ENCODE data around the gene KRT73.
A peak's percentile ranks its signal among the peaks of the same experiment; 100 is the strongest.
"Not testable (repeated sequence)": the region's sequence is repeated elsewhere in the genome, so short reads cannot be mapped to it uniquely, and the experiment has no call there.

Gene KRT73

GRCh38 chr12:52600071-52600470 is 18.3 kb downstream of the KRT73 start:
- no peak for DNase-seq

GRCh38 chr12:52598966-52599365 is 19.4 kb downstream of the KRT73 start:
- no peak for DNase-seq

GRCh38 chr12:52594237-52594636 is 24.1 kb downstream of the KRT73 start:
- DNase-seq, result not testable (repeated sequence)

GRCh38 chr12:52591521-52591920 is 26.8 kb downstream of the KRT73 start:
- DNase-seq, result no peak

GRCh38 chr12:52590021-52590420 is 28.3 kb downstream of the KRT73 start:
- no peak for DNase-seq

- no peak for DNase-seq
Measured at GRCh38 chr12:52587563-52587962, 30.8 kb downstream of the KRT73 start.

GRCh38 chr12:52585946-52586345 is 32.4 kb downstream of the KRT73 start:
- DNase-seq, result no peak

- DNase-seq, result no peak
Measured at GRCh38 chr12:52585066-52585465, 33.3 kb downstream of the KRT73 start.

- DNase-seq, result no peak
Measured at GRCh38 chr12:52584156-52584682, 34.1 kb downstream of the KRT73 start.

- DNase-seq, result peak; percentile 75
Measured at GRCh38 chr12:52582971-52583456, 35.3 kb downstream of the KRT73 start.

GRCh38 chr12:52582486-52582885 is 35.9 kb downstream of the KRT73 start:
- no peak for DNase-seq

- no peak for DNase-seq
Measured at GRCh38 chr12:52581481-52581880, 36.9 kb downstream of the KRT73 start.

- no peak for DNase-seq
Measured at GRCh38 chr12:52581066-52581465, 37.3 kb downstream of the KRT73 start.

GRCh38 chr12:52580496-52580895 is 37.9 kb downstream of the KRT73 start:
- peak; percentile 86 for DNase-seq

- DNase-seq, result peak; percentile 54
Measured at GRCh38 chr12:52579468-52580465, 38.6 kb downstream of the KRT73 start.

GRCh38 chr12:52578469-52578868 is 39.9 kb downstream of the KRT73 start:
- DNase-seq, result no peak

GRCh38 chr12:52577316-52577715 is 41.0 kb downstream of the KRT73 start:
- DNase-seq, result no peak

- no peak for DNase-seq
Measured at GRCh38 chr12:52575948-52576347, 42.4 kb downstream of the KRT73 start.

- no peak for DNase-seq
Measured at GRCh38 chr12:52575256-52575655, 43.1 kb downstream of the KRT73 start.

- DNase-seq, result no peak
Measured at GRCh38 chr12:52573743-52574142, 44.6 kb downstream of the KRT73 start, which contains the start of gene KRT74. Gene KRT74 (minus strand): TSS chr12:52573843. CDS start chr12:52573777, 66 bp downstream.

- no peak for DNase-seq
Measured at GRCh38 chr12:52573306-52573705, 45.1 kb downstream of the KRT73 start.

GRCh38 chr12:52570511-52570910 is 47.8 kb downstream of the KRT73 start:
- no peak for DNase-seq

GRCh38 chr12:52568111-52568510 is 50.2 kb downstream of the KRT73 start:
- DNase-seq, result no peak

GRCh38 chr12:52566847-52567291 is 51.5 kb downstream of the KRT73 start:
- no peak for DNase-seq

Data from NCI-H526 treated with DMSO at 0.1 percent for 48 hours (cell line).